Osteocyte (in vitro differentiated cells): ENCODE measurements around the gene BPTF. TPM values are rescaled to one million over a fixed set of nuclear protein-coding genes. Genes with fewer than 3 reads are reported as not detected.
"Not testable (repeated sequence)": the region's sequence is repeated elsewhere in the genome, so short reads cannot be mapped to it uniquely, and the experiment has no call there.

Source experiments
- DNase-seq: peaks from one replicate; pipeline ENCODE4 v3.0.0; 2021; ENCODE audit warnings: mixed read lengths; ENCODE audit not compliant: unreplicated experiment; ENCODE audit errors: extremely low spot score
- H3K27ac Mint-ChIP-seq: one replicate; pipeline ENCODE4 v1.8.0; 2021; ENCODE audit warnings: mild to moderate bottlenecking, mixed read lengths; ENCODE audit not compliant: unreplicated experiment
- H3K27me3 Mint-ChIP-seq: one replicate; pipeline ENCODE4 v1.8.0; 2021; ENCODE audit warnings: mixed read lengths; ENCODE audit not compliant: unreplicated experiment
- H3K36me3 Mint-ChIP-seq: one replicate; pipeline ENCODE4 v1.8.0; 2021; ENCODE audit warnings: mixed read lengths; ENCODE audit not compliant: unreplicated experiment
- H3K4me1 Mint-ChIP-seq: one replicate; pipeline ENCODE4 v1.8.0; 2021; ENCODE audit warnings: mixed read lengths; ENCODE audit not compliant: unreplicated experiment
- H3K4me3 Mint-ChIP-seq: one replicate; pipeline ENCODE4 v1.8.0; 2021; ENCODE audit warnings: mild to moderate bottlenecking, moderate library complexity, mixed read lengths; ENCODE audit not compliant: unreplicated experiment
- H3K9me3 Mint-ChIP-seq: one replicate; pipeline ENCODE4 v1.8.0; 2021; ENCODE audit warnings: mixed read lengths; ENCODE audit not compliant: unreplicated experiment
- CTCF ChIP-seq: fragments of 200-600 bp; sonication (generic); IDR thresholded peaks from 2 replicates; pipeline ENCODE4 v1.5.0; 2021; ENCODE audit warnings: antibody characterized with exemption, mild to moderate bottlenecking, moderate library complexity
- total RNA-seq: library from RNA; stranded (reverse); gene quantifications from 2 replicates; pipeline ENCODE4 v1.2.1, GENCODE V29; 2021

The BPTF gene
- total RNA-seq, 1 donor from 2014 or later: 95.7 TPM

DNA sequence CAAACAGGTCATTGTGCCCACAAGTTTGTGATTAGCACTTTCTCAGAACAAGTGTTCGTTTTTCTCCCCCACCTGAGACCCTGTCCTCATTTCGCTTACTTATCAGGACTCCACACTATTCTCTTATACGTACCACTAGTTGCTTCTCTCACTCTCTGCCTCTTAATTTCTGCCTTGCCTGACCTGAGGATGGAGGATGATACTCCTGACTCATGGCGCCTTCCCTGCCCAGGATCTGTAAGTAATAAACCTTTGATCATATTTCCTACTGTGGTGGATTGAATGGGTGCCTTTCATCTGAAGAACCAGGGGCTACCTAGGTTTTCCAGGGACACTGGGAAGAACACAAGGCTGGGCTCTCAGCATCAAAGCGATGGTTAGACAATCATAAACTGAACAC is 39.8 kb upstream of the BPTF start:
- Mint-ChIP-seq H3K4me1 (no peaks in the 10 kb centered on the region), H3K4me3 (no peak overlapping the region), H3K27ac (no peak overlapping the region), H3K36me3 (no peaks in the 10 kb centered on the region), H3K9me3 (no peaks in the 10 kb centered on the region), H3K27me3 (peaks cover 18% of the 10 kb centered on the region)
- DNase-seq: no peak
- TF ChIP-seq CTCF: no peak

DNA sequence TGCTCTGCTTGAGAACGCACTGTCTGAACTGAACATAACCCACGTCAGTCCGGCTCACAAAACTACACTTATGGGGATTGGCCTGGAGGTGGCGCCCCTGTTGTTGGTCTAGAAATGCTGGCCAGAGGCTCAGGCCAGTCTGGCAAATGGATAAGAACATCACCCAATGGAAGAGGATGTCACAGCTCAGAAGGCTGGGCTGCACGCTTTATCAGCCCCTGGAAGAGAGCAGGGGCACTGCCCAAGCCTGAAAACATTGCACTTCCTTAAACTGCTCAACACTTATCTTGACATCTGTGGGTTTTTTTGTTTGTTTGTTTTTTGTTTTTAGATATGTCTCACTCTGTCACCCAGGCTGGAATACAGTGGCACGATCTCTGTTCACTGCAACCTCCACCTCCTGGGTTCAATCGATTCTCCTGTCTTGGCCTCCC is 24.8 kb upstream of the BPTF start:
- Mint-ChIP-seq H3K9me3 (no peaks in the 10 kb centered on the region), H3K27me3 (peaks cover 8% of the 10 kb centered on the region), H3K36me3 (no peaks in the 10 kb centered on the region), H3K27ac (no peak overlapping the region), H3K4me3 (no peak overlapping the region), H3K4me1 (no peaks in the 10 kb centered on the region)
- peak; percentile 70 for TF ChIP-seq CTCF
- DNase-seq: peak; percentile 87

DNA sequence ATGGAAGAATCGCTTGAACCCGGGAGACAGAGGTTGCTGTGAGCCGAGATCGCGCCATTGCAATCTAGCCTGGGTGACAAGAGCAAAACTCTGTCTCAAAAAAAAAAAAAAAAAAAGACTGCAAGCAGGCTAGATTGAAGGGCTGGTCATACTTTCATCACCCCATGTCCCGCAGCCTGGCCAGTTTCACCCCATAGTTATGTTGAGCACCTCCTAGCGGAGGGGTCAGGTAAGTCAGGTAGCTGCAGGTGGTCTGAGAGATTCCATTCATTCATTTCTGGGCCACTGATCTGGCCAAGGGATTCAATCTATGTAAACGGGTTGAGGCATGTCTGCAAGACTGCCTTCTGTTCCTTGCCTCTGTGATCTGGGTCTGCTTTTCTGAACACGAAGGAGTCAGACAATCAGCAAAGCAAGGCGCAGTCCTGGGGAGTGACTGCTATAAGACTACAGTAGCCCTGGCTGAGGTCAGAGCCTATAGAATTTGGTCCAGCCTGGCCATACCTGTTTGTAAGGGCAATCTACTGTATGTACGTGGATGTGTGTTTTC is 23.6 kb upstream of the BPTF start:
- Mint-ChIP-seq H3K27ac (no peak overlapping the region), H3K27me3 (peaks cover 9% of the 10 kb centered on the region), H3K4me1 (no peaks in the 10 kb centered on the region), H3K36me3 (no peaks in the 10 kb centered on the region), H3K9me3 (no peaks in the 10 kb centered on the region), H3K4me3 (no peak overlapping the region)
- DNase-seq: no peak
- no peak for TF ChIP-seq CTCF

DNA sequence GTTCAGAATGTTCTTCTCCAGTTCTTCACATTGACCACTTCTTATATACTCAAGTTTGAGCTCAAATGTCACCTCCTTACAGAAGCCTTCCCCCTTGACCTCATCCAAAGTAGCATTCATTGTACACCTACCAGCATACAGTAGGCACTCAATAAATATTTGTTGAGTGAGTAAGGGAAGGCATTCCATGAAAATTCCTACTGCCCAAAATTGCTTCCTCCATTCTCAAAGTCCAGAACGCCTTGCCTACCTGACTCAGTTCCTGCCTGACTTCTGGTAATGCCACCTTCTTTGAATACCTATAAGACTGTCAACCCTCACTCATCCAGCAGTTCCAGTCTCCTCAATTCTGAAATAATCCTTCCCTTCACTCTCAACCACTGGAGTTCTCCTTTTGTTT is 14.8 kb upstream of the BPTF start:
- H3K9me3 Mint-ChIP-seq: no peaks in the 10 kb centered on the region
- peaks cover 4% of the 10 kb centered on the region for H3K27me3 Mint-ChIP-seq

GRCh38 chr17:67812380-67812779 is 12.9 kb upstream of the BPTF start:
- H3K36me3 Mint-ChIP-seq, H3K4me1 Mint-ChIP-seq, H3K27me3 Mint-ChIP-seq, H3K4me3 Mint-ChIP-seq, DNase-seq, H3K27ac Mint-ChIP-seq, H3K9me3 Mint-ChIP-seq: not testable (repeated sequence)

More for the DNA sequence above, 14.8 kb upstream of the BPTF start:
- DNase-seq: no peak
- Mint-ChIP-seq H3K36me3 (no peaks in the 10 kb centered on the region), H3K27ac (no peak overlapping the region), H3K4me1 (no peaks in the 10 kb centered on the region), H3K4me3 (no peak overlapping the region)
- no peak for TF ChIP-seq CTCF

DNA sequence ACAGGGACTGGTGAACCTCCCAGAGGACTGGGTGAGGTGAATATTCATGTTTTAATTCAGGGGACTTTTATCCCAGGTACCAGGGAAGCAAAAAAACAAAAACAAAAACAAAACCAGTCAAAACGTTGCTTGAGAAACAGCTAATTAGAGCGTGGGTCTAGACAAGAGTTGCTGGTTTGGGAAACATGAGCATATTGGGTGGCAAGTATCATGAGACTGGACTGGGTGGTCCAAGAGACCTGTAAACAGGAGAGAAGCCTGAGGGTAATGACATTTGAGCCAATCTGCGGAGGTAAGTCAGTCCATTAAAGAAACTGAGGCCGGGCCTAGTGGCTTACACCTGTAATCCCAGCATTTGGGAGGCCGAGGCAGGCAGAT is 11.5 kb upstream of the BPTF start:
- H3K4me3 Mint-ChIP-seq: no peak overlapping the region
- no peaks in the 10 kb centered on the region for H3K4me1 Mint-ChIP-seq
- TF ChIP-seq CTCF: no peak
- H3K9me3 Mint-ChIP-seq: no peaks in the 10 kb centered on the region
- no peak overlapping the region for H3K27ac Mint-ChIP-seq
- H3K36me3 Mint-ChIP-seq: no peaks in the 10 kb centered on the region
- peaks cover 3% of the 10 kb centered on the region for H3K27me3 Mint-ChIP-seq
- no peak for DNase-seq
